NCI-H2107 (cell line): Measurements from ENCODE around the gene TANGO2.

Experiments used
- DNase-seq: peaks from one replicate; lab custom pipeline; 2025; lab: John Stamatoyannopoulos, UW

TANGO2 gene

GRCh38 chr22:20020533-20021195 is at the start of gene TANGO2:
Gene TANGO2 (plus strand): TSS chr22:20021110. CDS start chr22:20036799, 15,689 bp downstream.
- peak; percentile 52 for DNase-seq

GRCh38 chr22:19971276-19972124 is 49.4 kb upstream of the TANGO2 start:
- DNase-seq, result no peak

- no peak for DNase-seq
These were observed 48.7 kb upstream of the TANGO2 start for GRCh38 chr22:19972251-19972650.

- DNase-seq, result no peak
These were observed 48.0 kb upstream of the TANGO2 start for GRCh38 chr22:19972652-19973550.

GRCh38 chr22:19973551-19974267 is 47.2 kb upstream of the TANGO2 start:
- DNase-seq, result no peak

GRCh38 chr22:19974268-19974861 is 46.5 kb upstream of the TANGO2 start:
- DNase-seq, result peak; percentile 35

- no peak for DNase-seq
These were observed 45.8 kb upstream of the TANGO2 start for GRCh38 chr22:19974935-19975706.

- DNase-seq, result no peak
These were observed 45.2 kb upstream of the TANGO2 start for GRCh38 chr22:19975707-19976035.

- DNase-seq, result no peak
These were observed 44.2 kb upstream of the TANGO2 start for GRCh38 chr22:19976671-19977070.

- no peak for DNase-seq
These were observed 43.3 kb upstream of the TANGO2 start for GRCh38 chr22:19977296-19978243.

GRCh38 chr22:19978748-19979147 is 42.2 kb upstream of the TANGO2 start:
- DNase-seq, result no peak

- DNase-seq, result no peak
These were observed 41.0 kb upstream of the TANGO2 start for GRCh38 chr22:19979712-19980493.

GRCh38 chr22:19980766-19981165 is 40.1 kb upstream of the TANGO2 start:
- DNase-seq, result no peak

GRCh38 chr22:19981171-19981960 is 39.5 kb upstream of the TANGO2 start:
- no peak for DNase-seq

GRCh38 chr22:19981961-19982920 is 38.7 kb upstream of the TANGO2 start:
- DNase-seq, result no peak

- DNase-seq, result no peak
These were observed 37.8 kb upstream of the TANGO2 start for GRCh38 chr22:19982991-19983578.
